ENCODE results near the gene EEF1AKMT3. TPM values are rescaled to one million over a fixed set of nuclear protein-coding genes. Genes with fewer than 3 reads are reported as not detected.

Gene EEF1AKMT3
- total and polyA plus RNA-seq, 9 of the 15 experiments (the other 6 are each of a cell fraction or from before 2014, with no cell fraction given), result 4.1 to 17.2 (median 7.9) TPM

DNA sequence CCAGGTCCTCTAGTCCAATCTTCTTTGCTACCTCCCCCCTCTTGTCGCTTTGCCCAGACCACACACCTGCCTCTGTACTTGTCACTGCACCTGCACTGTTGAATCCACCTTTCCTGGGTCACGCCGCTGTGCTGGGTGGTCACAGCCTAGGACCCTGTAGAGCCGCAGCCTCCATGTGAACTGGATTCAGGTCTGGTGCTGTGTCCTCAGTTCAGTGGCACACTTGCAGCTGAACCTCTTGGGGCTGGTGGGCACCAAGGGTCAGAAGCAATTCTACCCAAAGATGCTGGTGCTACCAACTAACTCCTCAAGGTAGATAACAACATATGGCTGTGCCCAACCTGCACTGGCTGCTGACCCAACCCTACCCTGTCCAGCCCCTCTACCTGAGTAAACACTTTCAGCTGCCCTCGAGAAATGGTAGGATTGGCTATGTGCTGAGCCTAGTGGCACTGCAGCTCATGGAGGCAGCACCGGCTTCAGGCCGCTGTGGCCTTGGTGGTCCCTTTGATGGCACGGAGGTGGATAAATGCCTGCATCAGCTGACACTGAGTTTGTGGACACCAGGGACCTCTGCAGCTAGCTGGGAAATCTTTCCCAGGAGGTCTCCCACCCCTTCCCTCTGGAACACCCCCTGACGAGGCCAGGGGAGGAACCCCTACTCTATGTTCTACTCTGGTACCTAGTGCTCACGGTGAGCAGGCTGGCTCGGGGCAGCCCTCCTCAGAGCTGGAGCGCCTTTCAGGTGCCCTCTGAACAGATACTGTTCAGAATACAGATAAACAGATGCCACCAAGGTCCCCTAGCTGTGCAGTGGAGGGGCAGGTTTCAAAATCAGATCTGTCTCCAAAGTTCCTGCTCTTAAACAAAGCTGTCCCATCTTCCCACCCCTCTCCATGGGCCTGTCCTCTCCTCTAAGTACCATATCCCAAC, 48.1 kb upstream of the EEF1AKMT3 start (continued):
- no peak for TF ChIP-seq HEY1 (CRISPR knock-in tag; IDR thresholded peaks at IDR 0.05; ENCODE audit: borderline replicate concordance)
- TF ChIP-seq, protein P1, sequence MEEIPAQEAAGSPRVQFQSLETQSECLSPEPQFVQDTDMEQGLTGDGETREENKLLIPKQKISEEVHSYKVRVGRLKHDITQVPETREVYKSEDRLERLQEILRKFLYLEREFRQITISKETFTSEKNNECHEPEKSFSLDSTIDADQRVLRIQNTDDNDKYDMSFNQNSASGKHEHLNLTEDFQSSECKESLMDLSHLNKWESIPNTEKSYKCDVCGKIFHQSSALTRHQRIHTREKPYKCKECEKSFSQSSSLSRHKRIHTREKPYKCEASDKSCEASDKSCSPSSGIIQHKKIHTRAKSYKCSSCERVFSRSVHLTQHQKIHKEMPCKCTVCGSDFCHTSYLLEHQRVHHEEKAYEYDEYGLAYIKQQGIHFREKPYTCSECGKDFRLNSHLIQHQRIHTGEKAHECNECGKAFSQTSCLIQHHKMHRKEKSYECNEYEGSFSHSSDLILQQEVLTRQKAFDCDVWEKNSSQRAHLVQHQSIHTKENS (CRISPR knock-in tag; IDR thresholded peaks at IDR 0.05), result no peak
- TF ChIP-seq, protein P2, sequence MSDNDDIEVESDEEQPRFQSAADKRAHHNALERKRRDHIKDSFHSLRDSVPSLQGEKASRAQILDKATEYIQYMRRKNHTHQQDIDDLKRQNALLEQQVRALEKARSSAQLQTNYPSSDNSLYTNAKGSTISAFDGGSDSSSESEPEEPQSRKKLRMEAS (CRISPR knock-in tag; IDR thresholded peaks at IDR 0.05), result no peak
- TF ChIP-seq, protein P3, sequence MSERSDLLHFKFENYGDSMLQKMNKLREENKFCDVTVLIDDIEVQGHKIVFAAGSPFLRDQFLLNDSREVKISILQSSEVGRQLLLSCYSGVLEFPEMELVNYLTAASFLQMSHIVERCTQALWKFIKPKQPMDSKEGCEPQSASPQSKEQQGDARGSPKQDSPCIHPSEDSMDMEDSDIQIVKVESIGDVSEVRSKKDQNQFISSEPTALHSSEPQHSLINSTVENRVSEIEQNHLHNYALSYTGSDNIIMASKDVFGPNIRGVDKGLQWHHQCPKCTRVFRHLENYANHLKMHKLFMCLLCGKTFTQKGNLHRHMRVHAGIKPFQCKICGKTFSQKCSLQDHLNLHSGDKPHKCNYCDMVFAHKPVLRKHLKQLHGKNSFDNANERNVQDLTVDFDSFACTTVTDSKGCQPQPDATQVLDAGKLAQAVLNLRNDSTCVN (CRISPR knock-in tag; IDR thresholded peaks at IDR 0.05), result no peak

Measured in K562 (cell line).